AG09319 (cell line): Measurements from ENCODE around the gene FBXW9.
"Not testable (repeated sequence)": the region's sequence is repeated elsewhere in the genome, so short reads cannot be mapped to it uniquely, and the experiment has no call there.

ENCODE experiments used
- DNase-seq: peaks from one replicate; pipeline ENCODE4 v3.0.0-alpha.2; 2010; ENCODE audit warnings: low read depth; ENCODE audit errors: extremely low read depth
- CTCF ChIP-seq: IDR thresholded peaks from 2 replicates; pipeline ENCODE4 v1.5.1; 2011; ENCODE audit warnings: low read depth, mild to moderate bottlenecking, inconsistent platforms, low read length, moderate library complexity

Gene FBXW9

DNA sequence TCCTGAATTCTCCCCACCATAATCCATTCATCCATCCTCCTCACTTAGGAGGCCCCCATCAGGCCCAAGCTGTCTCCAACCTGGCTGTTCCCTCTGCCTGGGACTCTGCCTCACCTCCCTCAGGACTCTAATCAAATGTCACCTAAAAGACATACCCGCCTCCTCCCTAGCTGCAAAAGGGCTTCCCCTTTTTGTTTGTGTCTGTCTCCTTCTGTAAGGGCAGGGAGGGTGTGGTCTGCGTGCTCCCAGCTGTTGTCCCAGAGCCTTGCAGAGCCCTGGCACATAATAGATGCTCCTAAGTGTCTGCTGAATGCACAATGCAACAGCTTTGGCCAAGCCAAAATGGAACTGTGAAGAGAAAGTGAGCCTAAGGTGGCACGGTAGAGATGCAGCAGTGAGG is 33.6 kb upstream of the FBXW9 start:
- no peak for DNase-seq
- TF ChIP-seq CTCF, result no peak

DNA sequence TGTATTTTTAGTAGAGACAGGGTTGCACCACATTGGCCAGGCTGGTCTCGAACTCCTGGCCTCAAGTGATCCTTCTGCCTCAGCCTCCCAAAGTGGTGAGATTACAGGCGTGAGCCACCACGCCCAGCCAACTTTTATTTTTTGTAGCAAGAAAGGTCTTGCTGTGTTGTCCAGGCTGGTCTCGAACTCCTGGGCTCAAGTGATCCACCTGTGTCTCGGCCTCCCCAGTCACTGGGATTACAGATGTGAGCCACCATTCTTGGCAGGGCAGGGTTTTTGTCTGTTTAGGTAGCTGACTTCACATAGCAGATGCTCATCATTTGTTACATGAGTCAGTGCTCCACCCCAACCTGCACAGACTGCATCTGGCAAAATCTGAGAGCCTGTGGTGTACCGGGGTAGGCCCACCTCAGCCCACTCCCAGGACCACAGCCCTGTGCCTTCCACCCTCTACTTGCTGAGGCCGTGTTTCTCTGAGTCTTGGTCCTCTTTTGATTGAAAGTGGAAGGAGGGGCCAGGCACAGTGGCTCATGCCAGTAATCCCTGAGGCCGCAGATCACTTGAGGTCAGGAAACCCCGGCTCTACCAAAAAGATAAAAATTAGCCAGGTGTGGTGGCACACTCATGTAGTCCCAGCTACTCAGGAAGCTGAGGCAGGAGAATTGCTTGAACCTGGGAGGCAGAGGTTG is 31.5 kb upstream of the FBXW9 start:
- TF ChIP-seq CTCF, result no peak

GRCh38 chr19:12726988-12727316 is 30.5 kb upstream of the FBXW9 start:
- DNase-seq, result no peak

More for the DNA sequence above, 31.5 kb upstream of the FBXW9 start:
- DNase-seq, result no peak

GRCh38 chr19:12725612-12726011 is 29.2 kb upstream of the FBXW9 start:
- DNase-seq, result not testable (repeated sequence)

More at GRCh38 chr19:12726988-12727316, 30.5 kb upstream of the FBXW9 start:
- no peak for TF ChIP-seq CTCF

DNA sequence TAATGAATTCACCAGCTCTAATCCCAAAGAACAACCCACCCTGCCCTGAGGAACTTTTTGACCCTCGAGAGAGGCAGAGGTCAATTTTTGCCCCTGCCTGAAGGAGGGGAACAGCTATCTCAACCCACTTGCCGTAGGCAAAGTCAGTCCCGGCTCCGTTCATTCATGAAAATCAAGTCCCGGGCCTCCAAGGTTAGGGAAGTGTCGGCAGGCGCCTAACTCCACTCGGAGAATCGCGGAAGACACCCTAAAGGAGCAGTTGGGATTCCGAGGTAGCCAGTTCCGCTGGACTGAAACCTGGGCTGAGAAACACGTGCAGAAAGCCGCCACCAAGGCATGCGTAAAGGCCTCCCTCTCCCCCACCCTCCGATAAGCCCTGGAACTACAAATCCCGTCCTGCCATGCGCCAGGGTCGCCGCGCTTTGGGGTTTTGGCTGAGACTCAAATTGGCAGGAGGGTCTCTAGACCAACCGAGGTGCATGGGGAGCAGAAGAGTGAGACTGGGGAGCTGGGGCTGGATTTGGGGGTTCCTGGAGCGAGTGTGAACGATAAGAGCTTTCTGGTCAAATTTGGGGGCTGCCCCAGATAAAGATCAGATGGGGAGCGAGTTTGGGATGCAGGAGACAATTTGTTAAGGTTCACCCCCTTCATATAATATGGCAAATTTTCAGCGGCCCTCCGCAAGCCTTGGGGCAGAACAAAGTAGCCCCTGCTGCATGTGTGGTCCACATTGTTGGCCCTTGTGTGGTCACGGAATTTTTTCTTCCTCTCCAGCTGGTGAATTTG is 27.4 kb upstream of the FBXW9 start, which contains the start of gene TNPO2:
TSS of gene TNPO2 (minus strand) at position 292 of the 786 bp plus-strand sequence. CDS start 2,955 bp downstream, outside the sequence.
- no peak for DNase-seq
- TF ChIP-seq CTCF, result no peak

DNA sequence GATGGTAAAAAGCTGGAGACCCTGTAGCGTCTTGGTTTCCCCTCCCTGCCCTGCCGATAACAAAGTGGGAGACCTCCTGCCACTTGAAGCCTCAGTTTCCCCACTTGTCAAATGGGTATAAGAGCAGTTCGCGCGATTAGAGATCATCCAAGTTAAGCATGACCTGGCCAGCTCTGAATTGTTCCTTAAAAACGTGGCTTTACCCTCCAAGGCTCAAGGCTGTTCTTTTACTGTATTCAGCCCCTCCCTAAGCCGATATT is 26.9 kb upstream of the FBXW9 start:
- no peak for DNase-seq
- TF ChIP-seq CTCF, result no peak

DNA sequence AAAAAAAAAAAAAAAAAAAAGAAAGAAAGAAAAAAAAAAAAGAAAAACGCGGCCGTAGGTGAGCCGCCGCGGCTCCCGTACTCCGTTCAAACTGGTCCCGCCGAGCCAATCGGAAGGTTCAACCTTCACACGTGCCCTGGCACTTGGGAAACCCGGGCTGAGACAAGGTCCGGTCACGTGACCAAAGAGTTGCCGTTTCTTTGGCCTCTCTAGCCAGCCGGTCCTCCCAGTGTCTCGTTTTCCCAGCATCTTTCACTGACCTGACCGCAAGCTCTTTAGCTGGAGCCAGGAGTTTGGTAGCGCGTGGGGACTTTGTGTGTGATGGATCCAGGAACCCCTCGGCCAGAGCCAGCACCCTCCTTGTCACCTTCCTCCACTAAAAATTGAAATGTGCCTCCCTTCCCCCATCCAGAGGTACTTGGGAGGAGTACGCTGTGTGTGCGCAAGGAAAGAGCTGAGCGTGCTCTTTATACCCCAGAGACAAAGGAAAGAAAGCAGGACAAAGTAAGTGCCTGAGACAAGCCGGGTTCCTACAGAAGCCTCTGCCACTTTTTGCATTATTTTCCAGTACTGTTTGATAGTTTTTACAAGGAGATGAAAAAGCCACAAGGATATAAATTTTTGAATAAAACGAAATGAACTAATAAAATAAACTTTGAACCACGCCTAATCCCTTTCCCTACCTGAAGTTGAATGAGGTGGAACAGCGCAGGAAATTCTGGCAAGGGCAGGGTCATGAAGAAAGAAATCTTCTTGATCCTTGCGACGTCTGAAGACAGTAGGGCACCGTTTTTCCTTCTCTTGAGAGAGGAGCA is 26.3 kb upstream of the FBXW9 start:
- TF ChIP-seq CTCF, result no peak
- peak; percentile 97 for DNase-seq
